Measurements from ENCODE around the gene ACOXL. TPM values are rescaled to one million over a fixed set of nuclear protein-coding genes. Genes with fewer than 3 reads are reported as not detected.
A peak's percentile ranks its signal among the peaks of the same experiment; 100 is the strongest.

The ACOXL gene
- total and polyA plus RNA-seq, 10 of the 15 experiments (the other 5 are each of a cell fraction or from before 2014, with no cell fraction given): 0.05 to 1.3 (median 0.71) TPM

GRCh38 chr2:111055735-111056134 lies 323.4 kb downstream of the ACOXL start (continued):
- no peak for TF ChIP-seq REST (IDR thresholded peaks at IDR 0.05; ENCODE audit: low read depth, low read length)
- TF ChIP-seq EGR1 (IDR thresholded peaks at IDR 0.05; ENCODE audit: borderline replicate concordance in 1 of 2, low read depth in 2 of 2, low read length in 2 of 2): no peak

GRCh38 chr2:111057045-111057444 lies 324.7 kb downstream of the ACOXL start:
- no peak overlapping the region for H2AFZ ChIP-seq (ENCODE audit: control insufficient read depth, low read depth, low read length)
- DNase-seq (ENCODE audit: low read depth, low spot score) (no peak), FAIRE-seq (no peak), ATAC-seq (peak; percentile 54)
- H3K4me2 ChIP-seq (ENCODE audit: control insufficient read depth, insufficient read depth): no peak overlapping the region
- H4K20me1 ChIP-seq (ENCODE audit: control insufficient read depth, insufficient read depth): no peaks in the 10 kb centered on the region
- RAD21 ChIA-PET (ENCODE audit: unreplicated experiment): interaction anchor here (0.8 to 2.9 kb wide), 9 partner anchors 14 to 244 kb away, joined by 3 to 18 read pairs (median 3); partner anchors contain the start of gene BCL2L11
- H3K9me3 ChIP-seq (replicated peaks; ENCODE audit: control insufficient read depth, insufficient read depth, low read length): peaks cover 16% of the 10 kb centered on the region; the same call in 2 of the 3 replicates
- POLR2A ChIA-PET: no interaction called here
- H3K9ac ChIP-seq (ENCODE audit: control insufficient read depth, insufficient read depth, low read length): no peak overlapping the region
- no TSS peak for BruUV-seq (replicated peaks)
- intact Hi-C loops (cut with micrococcal nuclease; ENCODE audit: unreplicated experiment) (loop anchor here (10.0 kb wide), 1 partner anchor 202 kb away; no protein-coding TSS in a partner anchor), in situ Hi-C loops (cut with MboI) (no loop called here)
- H3K4me3 ChIP-seq: no peak overlapping the region
- H3K27me3 ChIP-seq (replicated peaks in 1 of 2; ENCODE audit: control insufficient read depth in 2 of 2, insufficient read depth in 2 of 2, low read length in 1 of 2): peaks cover 0 to 18% of the 10 kb centered on the region in 2 experiments; a peak in 2 of 4 replicates
- SMC1A ChIA-PET (ENCODE audit: uncharacterized antibody, unreplicated experiment): interaction anchor here (0.9 to 5.4 kb wide), 13 partner anchors 10 to 245 kb away, joined by 3 to 18 read pairs (median 5); no protein-coding TSS in a partner anchor
- CTCF ChIA-PET: interaction anchor here (1.6 to 2.4 kb wide), 2 partner anchors 13 to 245 kb away, joined by 4 to 13 read pairs; no protein-coding TSS in a partner anchor
- no peaks in the 10 kb centered on the region for H3K79me2 ChIP-seq (ENCODE audit: control insufficient read depth, insufficient read depth, low read length)
- H3K27ac ChIP-seq (ENCODE audit: control insufficient read depth, insufficient read depth): no peak overlapping the region
- H3K4me1 ChIP-seq (ENCODE audit: control insufficient read depth, insufficient read depth, low read length): peaks cover 38% of the 10 kb centered on the region
- H3K36me3 ChIP-seq (ENCODE audit: control insufficient read depth in 2 of 2, insufficient read depth in 2 of 2, low read length in 1 of 2): no peaks in the 10 kb centered on the region
- WGBS (ENCODE audit: insufficient coverage, insufficient replicate concordance, low lambda C conversion rate, missing lambda C conversion rate): 23% methylated on average over 5 of the region's 5 CpGs
- TF ChIP-seq E2F8 (IDR thresholded peaks at IDR 0.05; ENCODE audit: low read depth, partially characterized antibody): no peak
- TF ChIP-seq PAX5 (IDR thresholded peaks at IDR 0.05; ENCODE audit: borderline replicate concordance, low read depth, low read length): peak; percentile 94; the same call in 1 of the 2 replicates
- no peak for TF ChIP-seq ZZZ3 (IDR thresholded peaks at IDR 0.05; ENCODE audit: control insufficient read depth, insufficient read length, low read depth)
- TF ChIP-seq MEF2A (IDR thresholded peaks at IDR 0.05; ENCODE audit: insufficient read depth, low read depth, low read length): peak; percentile 89
- TF ChIP-seq GABPA (IDR thresholded peaks at IDR 0.05; ENCODE audit: low read depth): 0 out of 2 replicates have a peak, but pooled peaks have one; percentile 10
- TF ChIP-seq FOXM1 (IDR thresholded peaks at IDR 0.05; ENCODE audit: low read depth, low read length): peak; percentile 79; the same call in 1 of the 2 replicates
- no peak for TF ChIP-seq BMI1 (IDR thresholded peaks at IDR 0.05; ENCODE audit: borderline replicate concordance)
- peak; percentile 58; the same call in 1 of the 2 replicates for TF ChIP-seq CREM (IDR thresholded peaks at IDR 0.05; ENCODE audit: low read depth)
- TF ChIP-seq POU2F2 (IDR thresholded peaks at IDR 0.05; ENCODE audit: borderline replicate concordance, low read depth, low read length): 0 out of 3 replicates have a peak, but pooled peaks have one; percentile 18
- TF ChIP-seq RB1 (IDR thresholded peaks at IDR 0.05; ENCODE audit: borderline replicate concordance): no peak
- TF ChIP-seq EED (IDR thresholded peaks at IDR 0.05; ENCODE audit: low read depth): peak; percentile 44
- TF ChIP-seq IKZF1 (conservative IDR thresholded peaks at IDR 0.05): peak; percentile 47; the same call in 1 of the 2 replicates
- no peak for TF ChIP-seq STAT3 (IDR thresholded peaks at IDR 0.05; ENCODE audit: low read depth, low read length)
- no peak for TF ChIP-seq RCOR1 (conservative IDR thresholded peaks at IDR 0.05; ENCODE audit: low read depth, low read length)
- TF ChIP-seq NR2C1 (IDR thresholded peaks at IDR 0.05): no peak

Measured in GM12878 (cell line).